Ovary (tissue), 3 donors: Measurements from ENCODE around the gene RB1.

Source experiments
- CTCF ChIP-seq, 3 donors: fragments of 450-650 bp in 2 of 3; fragments of 200-600 bp in 1 of 3; IDR thresholded peaks; one replicate each; pipeline versions ENCODE4 v1.5.1 to v1.8.0; 2016 to 2022; ENCODE audit warnings: antibody characterized with exemption in 3 of 3, mild to moderate bottlenecking in 1 of 3
- EP300 ChIP-seq: sonication (generic); formaldehyde crosslinking; IDR thresholded peaks from one replicate; pipeline ENCODE4 v1.6.1; 2017; ENCODE audit warnings: antibody characterized with exemption
- donor health status: DM: no; HTN: no; CAD: no.

- TF ChIP-seq CTCF (IDR thresholded peaks at IDR 0.05) (no peak), EP300 (no peak)
These were observed 133.2 kb downstream of the RB1 start for GRCh38 chr13:48436661-48437288.
